OCI-LY3 (cell line): ENCODE data around the gene IFNAR1.

Experiments used
- CTCF ChIP-seq: fragments of 200-600, 300-600 bp; sonication (generic); IDR thresholded peaks from 2 replicates; pipeline ENCODE4 v1.5.1; 2014; ENCODE audit warnings: antibody characterized with exemption, low read length, low read depth
- EZH2phosphoT487 ChIP-seq: fragments of 200-600 bp; shearing (Covaris generic); IDR thresholded peaks from 2 replicates; pipeline ENCODE4 v1.6.1; 2018; ENCODE audit warnings: antibody characterized with exemption, mixed run types, low read depth

GRCh38 chr21:33380483-33380998 is 55.8 kb downstream of the IFNAR1 start:
- TF ChIP-seq CTCF = no peak
- no peak for TF ChIP-seq EZH2phosphoT487
